ENCODE data around the gene RCOR1. TPM values are rescaled to one million over a fixed set of nuclear protein-coding genes. Genes with fewer than 3 reads are reported as not detected.
A peak's percentile ranks its signal among the peaks of the same experiment; 100 is the strongest.

RCOR1 gene
- total RNA-seq, 1 donor from 2014 or later: 43.6 TPM

GRCh38 chr14:102736956-102737355 is 144.5 kb downstream of the RCOR1 start:
- Histone ChIP-seq H3K27ac (no peak overlapping the region), H3K9me3 (peaks cover 9% of the 10 kb centered on the region), H3K4me1 (no peaks in the 10 kb centered on the region), H3K27me3 (no peaks in the 10 kb centered on the region), H3K4me3 (no peak overlapping the region), H3K36me3 (no peaks in the 10 kb centered on the region)
- ATAC-seq (no peak), DNase-seq (no peak)
- intact Hi-C loops (cut with DNase I): no loop called here
- no peak for TF ChIP-seq CTCF (IDR thresholded peaks at IDR 0.05)

- ATAC-seq: peak; percentile 12
Observed at GRCh38 chr14:102737402-102738372, 145.2 kb downstream of the RCOR1 start.

GRCh38 chr14:102738373-102739189 is 146.1 kb downstream of the RCOR1 start:
- Histone ChIP-seq H3K4me1 (no peaks in the 10 kb centered on the region), H3K27ac (no peak overlapping the region), H3K36me3 (no peaks in the 10 kb centered on the region), H3K4me3 (no peak overlapping the region), H3K9me3 (peaks cover 11% of the 10 kb centered on the region), H3K27me3 (no peaks in the 10 kb centered on the region)
- peak; percentile 38 for DNase-seq
- ATAC-seq: no peak
- intact Hi-C loops (cut with DNase I): no loop called here
- no peak for TF ChIP-seq CTCF (IDR thresholded peaks at IDR 0.05)

More at GRCh38 chr14:102737402-102738372, 145.2 kb downstream of the RCOR1 start:
- Histone ChIP-seq H3K36me3 (no peaks in the 10 kb centered on the region), H3K27ac (no peak overlapping the region), H3K9me3 (peaks cover 11% of the 10 kb centered on the region), H3K4me3 (no peak overlapping the region), H3K27me3 (no peaks in the 10 kb centered on the region), H3K4me1 (no peaks in the 10 kb centered on the region)
- intact Hi-C loops (cut with DNase I): no loop called here
- DNase-seq: peak; percentile 57
- no peak for TF ChIP-seq CTCF (IDR thresholded peaks at IDR 0.05)

- H3K36me3 ChIP-seq: no peaks in the 10 kb centered on the region
- DNase-seq (peak; percentile 34), ATAC-seq (no peak)
- no peak overlapping the region for H3K4me3 ChIP-seq
- no peak for TF ChIP-seq CTCF (IDR thresholded peaks at IDR 0.05)
- peaks cover 11% of the 10 kb centered on the region for H3K9me3 ChIP-seq
- no peak overlapping the region for H3K27ac ChIP-seq
- H3K4me1 ChIP-seq: no peaks in the 10 kb centered on the region
- no peaks in the 10 kb centered on the region for H3K27me3 ChIP-seq
- intact Hi-C loops (cut with DNase I): no loop called here
Observed at GRCh38 chr14:102739190-102739469, 146.7 kb downstream of the RCOR1 start.

GRCh38 chr14:102746634-102747438 is 154.4 kb downstream of the RCOR1 start:
- DNase-seq (no peak), ATAC-seq (no peak)
- intact Hi-C loops (cut with DNase I): no loop called here
- Histone ChIP-seq H3K36me3 (no peaks in the 10 kb centered on the region), H3K4me3 (no peak overlapping the region), H3K27me3 (no peaks in the 10 kb centered on the region), H3K27ac (no peak overlapping the region), H3K4me1 (no peaks in the 10 kb centered on the region), H3K9me3 (peaks cover 3% of the 10 kb centered on the region)
- TF ChIP-seq CTCF (IDR thresholded peaks at IDR 0.05): no peak

Measured in upper lobe of right lung (tissue), 1 donor.